ENCODE data around the gene EXOC3L2. TPM values are rescaled to one million over a fixed set of nuclear protein-coding genes. Genes with fewer than 3 reads are reported as not detected.

Gene EXOC3L2
- total RNA-seq, 1 donor: not detected

- H3K27me3 ChIP-seq (ENCODE audit: insufficient read depth, low read length): no peaks in the 10 kb centered on the region
- no peaks in the 10 kb centered on the region for H3K9me3 ChIP-seq (ENCODE audit: low read depth, low read length)
- DNase-seq (ENCODE audit: insufficient read length, low spot score, missing footprints): peak; percentile 57
- H3K4me2 ChIP-seq (ENCODE audit: insufficient read depth, low read length): no peak overlapping the region
- H3K4me3 ChIP-seq (ENCODE audit: insufficient read depth, low read length): no peak overlapping the region
- H3K27ac ChIP-seq (ENCODE audit: low read depth, low read length): no peak overlapping the region
- H4K20me1 ChIP-seq (ENCODE audit: insufficient read depth, low read length): no peaks in the 10 kb centered on the region
- H3K36me3 ChIP-seq (ENCODE audit: insufficient read depth, low read length): peaks cover 42% of the 10 kb centered on the region
- H2AFZ ChIP-seq (ENCODE audit: low read length): no peak overlapping the region
- TF ChIP-seq CTCF (IDR thresholded peaks at IDR 0.05; ENCODE audit: extremely low read depth, low read depth, low read length): no peak
- no peaks in the 10 kb centered on the region for H3K4me1 ChIP-seq (ENCODE audit: insufficient read depth, low read length)
- no peaks in the 10 kb centered on the region for H3K79me2 ChIP-seq (ENCODE audit: insufficient read depth, low read length)
Measured at GRCh38 chr19:45278087-45278486, 32.9 kb upstream of the EXOC3L2 start.

DNA sequence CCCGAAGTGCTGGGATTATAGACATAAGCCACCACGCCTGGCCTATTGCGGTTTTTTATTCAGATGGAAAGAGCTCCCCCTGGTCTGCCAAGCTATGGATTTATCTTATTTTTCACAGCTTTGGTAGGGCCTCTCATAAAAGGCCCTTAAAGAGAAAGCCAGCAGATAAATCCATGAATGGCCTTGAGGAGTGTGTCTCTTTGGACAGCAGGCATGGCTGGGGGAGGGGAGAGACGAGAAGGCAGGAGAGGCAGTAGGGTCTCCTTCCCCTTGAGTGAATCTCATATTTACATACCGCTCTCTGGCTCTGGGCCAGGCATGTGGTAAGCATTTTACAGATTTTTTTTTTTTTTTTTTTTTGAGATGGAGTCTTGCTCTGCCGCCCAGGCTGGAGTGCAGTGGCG, 31.1 kb upstream of the EXOC3L2 start:
- TF ChIP-seq CTCF (IDR thresholded peaks at IDR 0.05; ENCODE audit: extremely low read depth, low read depth, low read length): no peak
- DNase-seq (ENCODE audit: insufficient read length, low spot score, missing footprints): peak; percentile 50
- Histone ChIP-seq H3K4me3 (ENCODE audit: insufficient read depth, low read length) (no peak overlapping the region), H3K27ac (ENCODE audit: low read depth, low read length) (no peak overlapping the region), H3K36me3 (ENCODE audit: insufficient read depth, low read length) (peaks cover 43% of the 10 kb centered on the region), H3K79me2 (ENCODE audit: insufficient read depth, low read length) (no peaks in the 10 kb centered on the region), H3K9me3 (ENCODE audit: low read depth, low read length) (no peaks in the 10 kb centered on the region), H3K4me1 (ENCODE audit: insufficient read depth, low read length) (no peaks in the 10 kb centered on the region), H4K20me1 (ENCODE audit: insufficient read depth, low read length) (no peaks in the 10 kb centered on the region), H3K27me3 (ENCODE audit: insufficient read depth, low read length) (no peaks in the 10 kb centered on the region), H2AFZ (ENCODE audit: low read length) (no peak overlapping the region), H3K4me2 (ENCODE audit: insufficient read depth, low read length) (no peak overlapping the region)

DNA sequence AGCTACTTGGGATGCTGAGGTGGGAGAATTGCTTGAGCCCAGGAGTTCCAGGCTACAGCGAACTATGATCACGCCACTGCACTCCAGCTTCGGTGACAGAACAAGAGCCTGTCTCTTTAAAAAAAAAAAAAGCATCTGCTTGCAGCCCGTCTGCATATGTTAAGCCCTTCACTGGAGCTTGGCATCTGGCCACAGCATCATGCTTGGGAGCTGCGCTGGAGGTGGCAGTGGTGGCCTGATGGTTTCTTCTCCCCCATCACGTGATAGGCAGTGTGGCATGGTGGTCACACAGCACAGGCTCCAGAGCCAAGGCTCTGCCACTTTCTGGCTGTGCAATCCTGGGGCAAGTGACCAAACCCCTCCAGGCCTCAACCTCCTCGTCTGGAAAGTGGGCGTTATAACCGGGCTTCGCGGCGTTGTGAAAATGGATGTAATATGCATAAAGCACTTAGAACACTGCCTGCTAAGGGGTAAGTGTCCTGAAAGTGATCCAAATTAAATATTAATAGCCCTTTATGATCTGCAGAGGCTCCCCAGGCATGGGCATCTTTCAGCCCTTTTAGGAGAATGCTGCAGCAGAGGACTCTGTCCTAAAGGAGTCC, 30.3 kb upstream of the EXOC3L2 start:
- H3K36me3 ChIP-seq (ENCODE audit: insufficient read depth, low read length): peaks cover 45% of the 10 kb centered on the region
- no peaks in the 10 kb centered on the region for H3K27me3 ChIP-seq (ENCODE audit: insufficient read depth, low read length)
- no peak for TF ChIP-seq CTCF (IDR thresholded peaks at IDR 0.05; ENCODE audit: extremely low read depth, low read depth, low read length)
- H3K79me2 ChIP-seq (ENCODE audit: insufficient read depth, low read length): no peaks in the 10 kb centered on the region
- H3K4me1 ChIP-seq (ENCODE audit: insufficient read depth, low read length): no peaks in the 10 kb centered on the region
- no peaks in the 10 kb centered on the region for H4K20me1 ChIP-seq (ENCODE audit: insufficient read depth, low read length)
- H3K4me2 ChIP-seq (ENCODE audit: insufficient read depth, low read length): no peak overlapping the region
- no peak overlapping the region for H3K27ac ChIP-seq (ENCODE audit: low read depth, low read length)
- H2AFZ ChIP-seq (ENCODE audit: low read length): no peak overlapping the region
- no peak for DNase-seq (ENCODE audit: insufficient read length, low spot score, missing footprints)
- no peaks in the 10 kb centered on the region for H3K9me3 ChIP-seq (ENCODE audit: low read depth, low read length)
- no peak overlapping the region for H3K4me3 ChIP-seq (ENCODE audit: insufficient read depth, low read length)

DNA sequence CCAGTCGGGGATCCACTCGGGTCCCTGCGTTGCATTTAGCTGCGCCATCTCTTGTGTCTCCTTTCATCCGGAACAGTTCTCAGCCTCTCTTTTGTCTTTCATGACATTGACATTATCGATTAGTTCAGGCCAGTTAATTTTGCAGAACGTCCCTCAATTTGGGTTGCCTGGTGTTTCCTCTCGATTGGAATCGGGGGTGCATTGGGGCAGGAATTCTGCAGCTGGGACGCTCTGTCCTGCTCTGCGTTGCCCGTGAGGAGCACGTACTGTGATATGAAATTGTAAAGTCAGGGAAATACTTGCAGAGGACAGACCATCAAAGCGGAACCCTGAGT, 28.3 kb upstream of the EXOC3L2 start:
- Histone ChIP-seq H3K9me3 (ENCODE audit: low read depth, low read length) (no peaks in the 10 kb centered on the region), H3K36me3 (ENCODE audit: insufficient read depth, low read length) (peaks cover 40% of the 10 kb centered on the region), H3K27me3 (ENCODE audit: insufficient read depth, low read length) (no peaks in the 10 kb centered on the region), H3K4me2 (ENCODE audit: insufficient read depth, low read length) (no peak overlapping the region), H3K4me3 (ENCODE audit: insufficient read depth, low read length) (no peak overlapping the region), H3K4me1 (ENCODE audit: insufficient read depth, low read length) (no peaks in the 10 kb centered on the region), H4K20me1 (ENCODE audit: insufficient read depth, low read length) (no peaks in the 10 kb centered on the region), H3K27ac (ENCODE audit: low read depth, low read length) (no peak overlapping the region), H3K79me2 (ENCODE audit: insufficient read depth, low read length) (no peaks in the 10 kb centered on the region), H2AFZ (ENCODE audit: low read length) (no peak overlapping the region)
- TF ChIP-seq CTCF (IDR thresholded peaks at IDR 0.05; ENCODE audit: extremely low read depth, low read depth, low read length): no peak
- DNase-seq (ENCODE audit: insufficient read length, low spot score, missing footprints): peak; percentile 62
